T-helper 1 cell treated with Interleukin-12 subunit alpha and Interleukin-12 subunit beta and Interleukin-4 antibody, amounts not matched to agents 30 μg/mL and 1 μg/mL, for 36 hours (primary cell): ENCODE results near the gene TM4SF18.

Experiments used
- H3K27ac Mint-ChIP-seq: one replicate; pipeline ENCODE4 v1.8.0; 2021; ENCODE audit warnings: mild to moderate bottlenecking, mixed read lengths
- H3K27me3 Mint-ChIP-seq: one replicate; pipeline ENCODE4 v1.8.0; 2021; ENCODE audit warnings: low read depth, mixed read lengths
- H3K36me3 Mint-ChIP-seq: one replicate; pipeline ENCODE4 v1.8.0; 2021; ENCODE audit warnings: low read depth, mixed read lengths
- H3K4me1 Mint-ChIP-seq: one replicate; pipeline ENCODE4 v1.8.0; 2021; ENCODE audit warnings: low read depth, mixed read lengths
- H3K4me3 Mint-ChIP-seq: one replicate; pipeline ENCODE4 v1.8.0; 2021; ENCODE audit warnings: mild to moderate bottlenecking, moderate library complexity, mixed read lengths
- H3K9me3 Mint-ChIP-seq: one replicate; pipeline ENCODE4 v1.8.0; 2021; ENCODE audit warnings: mixed read lengths

Gene TM4SF18

DNA sequence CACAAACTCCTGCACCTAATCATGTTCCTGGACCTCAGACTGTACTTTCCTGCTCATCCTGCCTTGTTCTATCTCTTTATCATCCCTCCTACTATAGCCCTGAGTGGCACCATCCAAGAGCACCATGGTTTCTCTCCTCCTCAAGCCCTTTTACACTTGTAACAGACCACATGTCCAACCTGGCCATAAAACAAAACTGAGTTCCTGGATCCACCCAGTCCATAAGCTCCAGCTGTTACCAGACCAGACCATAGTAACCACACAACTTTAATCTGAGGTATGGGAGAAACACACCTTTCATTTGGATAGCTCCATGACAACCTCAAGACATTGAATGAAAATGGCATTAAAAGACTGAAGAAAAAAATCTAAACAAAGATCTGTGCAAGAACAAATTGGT lies 9.1 kb downstream of the TM4SF18 start:
- Mint-ChIP-seq H3K27me3 (peaks cover 32% of the 10 kb centered on the region), H3K4me1 (no peaks in the 10 kb centered on the region), H3K9me3 (no peaks in the 10 kb centered on the region), H3K4me3 (no peak overlapping the region), H3K27ac (no peak overlapping the region), H3K36me3 (no peaks in the 10 kb centered on the region)

DNA sequence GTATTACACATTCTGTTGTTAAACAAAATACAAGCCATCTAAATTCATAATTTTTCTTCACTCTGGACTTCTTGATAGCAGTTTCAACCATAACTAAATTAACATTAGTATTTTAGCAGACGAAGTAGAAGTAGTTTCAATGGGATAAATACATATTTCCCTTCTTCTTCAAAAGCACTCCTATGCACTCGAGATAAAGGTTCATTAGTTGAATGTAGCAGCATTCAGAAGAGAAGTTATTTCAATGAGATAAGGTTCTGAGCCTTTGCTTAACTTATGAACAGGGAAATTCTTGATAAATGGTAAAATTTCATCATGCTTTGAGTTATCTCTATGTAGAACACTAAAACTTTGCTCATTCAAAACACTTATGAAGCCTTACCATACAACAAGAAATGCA lies 11.8 kb downstream of the TM4SF18 start:
- Mint-ChIP-seq H3K9me3 (no peaks in the 10 kb centered on the region), H3K4me1 (no peaks in the 10 kb centered on the region), H3K27ac (no peak overlapping the region), H3K4me3 (no peak overlapping the region), H3K36me3 (no peaks in the 10 kb centered on the region), H3K27me3 (peaks cover 35% of the 10 kb centered on the region)

DNA sequence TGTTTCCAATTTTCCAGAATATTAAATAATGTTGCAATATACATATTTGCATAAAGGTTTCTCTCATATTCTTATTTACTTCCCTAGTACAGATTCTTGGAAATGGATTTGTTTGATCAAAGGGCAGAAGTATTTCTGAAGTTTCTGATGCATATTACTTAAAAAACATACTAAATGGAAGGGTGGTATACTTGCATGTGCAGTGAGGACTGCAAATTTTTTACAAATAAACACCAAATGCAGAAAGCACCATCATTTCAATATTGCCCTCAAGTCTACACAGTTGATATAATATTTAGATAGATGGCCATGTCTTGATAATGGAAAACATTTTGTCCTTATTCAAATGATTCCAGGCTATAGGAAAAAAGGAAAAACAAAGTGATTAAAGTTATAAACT lies 12.3 kb downstream of the TM4SF18 start:
- H3K36me3 Mint-ChIP-seq, result no peaks in the 10 kb centered on the region
- no peak overlapping the region for H3K27ac Mint-ChIP-seq
- H3K4me3 Mint-ChIP-seq, result no peak overlapping the region

DNA sequence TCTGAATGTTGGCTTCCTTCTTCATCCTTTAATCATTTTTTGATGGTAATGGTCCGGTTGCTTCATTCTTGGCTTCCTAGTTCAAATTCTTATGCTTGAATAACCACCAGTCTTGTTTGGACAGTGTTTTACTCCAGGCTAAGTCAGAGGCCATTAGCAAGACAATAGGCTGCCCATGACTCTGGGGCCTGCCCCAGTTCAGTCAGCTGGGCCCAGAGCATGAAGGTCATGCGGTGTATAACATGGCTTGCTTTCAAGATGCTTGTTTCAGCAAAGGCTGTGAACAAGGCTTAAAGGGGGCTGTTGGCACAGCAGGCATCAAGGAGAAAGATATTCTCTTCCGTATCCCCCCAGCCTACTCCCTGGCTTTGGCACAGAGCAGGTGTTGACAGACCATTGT lies 13.7 kb downstream of the TM4SF18 start:
- Mint-ChIP-seq H3K27ac (no peak overlapping the region), H3K4me1 (no peaks in the 10 kb centered on the region), H3K9me3 (no peaks in the 10 kb centered on the region), H3K36me3 (no peaks in the 10 kb centered on the region), H3K4me3 (no peak overlapping the region), H3K27me3 (peaks cover 35% of the 10 kb centered on the region)

More for the DNA sequence above, 12.3 kb downstream of the TM4SF18 start:
- Mint-ChIP-seq H3K27me3 (peaks cover 34% of the 10 kb centered on the region), H3K4me1 (no peaks in the 10 kb centered on the region), H3K9me3 (no peaks in the 10 kb centered on the region)

DNA sequence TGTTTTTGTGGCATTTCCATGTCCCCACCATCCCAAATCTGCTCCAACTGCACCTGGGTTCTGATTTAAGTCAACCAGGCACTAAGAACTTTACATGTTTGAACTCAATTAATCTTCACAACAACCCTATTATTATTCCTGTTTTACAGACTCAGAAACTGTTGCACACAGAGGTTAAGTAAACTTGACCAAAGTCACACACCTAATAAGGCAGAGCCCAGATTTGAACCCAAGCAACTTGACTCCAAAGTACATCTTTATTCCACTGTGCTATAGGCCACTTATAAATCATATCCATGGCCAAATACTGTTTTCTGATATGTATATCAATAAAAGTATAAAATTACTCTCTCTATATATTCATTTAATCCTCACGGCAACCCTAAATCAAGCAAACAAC lies 16.4 kb downstream of the TM4SF18 start:
- H3K36me3 Mint-ChIP-seq, result no peaks in the 10 kb centered on the region
- H3K9me3 Mint-ChIP-seq, result no peaks in the 10 kb centered on the region
- no peak overlapping the region for H3K27ac Mint-ChIP-seq
- no peaks in the 10 kb centered on the region for H3K4me1 Mint-ChIP-seq
- H3K27me3 Mint-ChIP-seq, result peaks cover 43% of the 10 kb centered on the region
- no peak overlapping the region for H3K4me3 Mint-ChIP-seq

DNA sequence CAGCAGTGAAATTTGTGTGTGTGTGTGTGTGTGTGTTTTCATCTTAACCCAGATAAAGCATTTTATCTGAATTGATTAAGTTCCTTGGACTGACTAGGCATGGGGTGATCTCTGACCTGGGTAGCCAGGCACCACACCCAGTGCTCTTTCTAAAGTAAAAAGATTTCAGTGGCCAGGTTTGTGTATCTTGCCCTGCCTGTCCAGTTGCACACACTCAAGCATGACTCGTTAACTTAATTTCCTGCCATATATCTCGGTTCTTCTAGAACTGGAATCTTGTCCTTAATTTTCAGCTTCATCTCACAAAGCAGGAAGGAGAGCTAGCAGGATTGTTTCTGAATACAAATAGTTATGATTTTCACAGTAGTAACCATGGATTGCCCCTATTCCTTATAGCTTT lies 17.0 kb downstream of the TM4SF18 start:
- no peaks in the 10 kb centered on the region for H3K4me1 Mint-ChIP-seq
- H3K4me3 Mint-ChIP-seq, result no peak overlapping the region
- H3K27ac Mint-ChIP-seq, result no peak overlapping the region
- no peaks in the 10 kb centered on the region for H3K36me3 Mint-ChIP-seq
- H3K9me3 Mint-ChIP-seq, result no peaks in the 10 kb centered on the region
- peaks cover 38% of the 10 kb centered on the region for H3K27me3 Mint-ChIP-seq

DNA sequence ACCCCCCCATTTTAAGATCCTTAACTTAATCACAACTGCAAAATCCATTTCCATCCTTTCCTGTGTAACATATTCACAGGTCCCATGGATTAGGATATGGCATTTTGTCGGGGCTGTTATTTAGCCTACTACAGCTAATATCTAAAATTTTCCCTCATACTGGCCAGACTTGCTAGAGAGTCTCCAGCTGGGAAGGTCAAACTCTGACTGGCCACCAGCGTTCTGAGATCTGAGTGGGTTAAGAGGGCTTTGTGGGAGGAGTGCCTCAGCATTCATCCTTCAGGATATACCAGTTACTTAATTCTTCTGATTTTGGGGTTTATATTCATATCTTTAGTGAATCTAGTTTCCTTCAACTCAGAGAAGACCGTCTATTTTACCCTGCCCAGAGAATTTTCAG lies 17.7 kb downstream of the TM4SF18 start:
- peaks cover 39% of the 10 kb centered on the region for H3K27me3 Mint-ChIP-seq
- H3K27ac Mint-ChIP-seq, result no peak overlapping the region
- no peak overlapping the region for H3K4me3 Mint-ChIP-seq
- H3K9me3 Mint-ChIP-seq, result no peaks in the 10 kb centered on the region
- H3K4me1 Mint-ChIP-seq, result no peaks in the 10 kb centered on the region
- no peaks in the 10 kb centered on the region for H3K36me3 Mint-ChIP-seq

DNA sequence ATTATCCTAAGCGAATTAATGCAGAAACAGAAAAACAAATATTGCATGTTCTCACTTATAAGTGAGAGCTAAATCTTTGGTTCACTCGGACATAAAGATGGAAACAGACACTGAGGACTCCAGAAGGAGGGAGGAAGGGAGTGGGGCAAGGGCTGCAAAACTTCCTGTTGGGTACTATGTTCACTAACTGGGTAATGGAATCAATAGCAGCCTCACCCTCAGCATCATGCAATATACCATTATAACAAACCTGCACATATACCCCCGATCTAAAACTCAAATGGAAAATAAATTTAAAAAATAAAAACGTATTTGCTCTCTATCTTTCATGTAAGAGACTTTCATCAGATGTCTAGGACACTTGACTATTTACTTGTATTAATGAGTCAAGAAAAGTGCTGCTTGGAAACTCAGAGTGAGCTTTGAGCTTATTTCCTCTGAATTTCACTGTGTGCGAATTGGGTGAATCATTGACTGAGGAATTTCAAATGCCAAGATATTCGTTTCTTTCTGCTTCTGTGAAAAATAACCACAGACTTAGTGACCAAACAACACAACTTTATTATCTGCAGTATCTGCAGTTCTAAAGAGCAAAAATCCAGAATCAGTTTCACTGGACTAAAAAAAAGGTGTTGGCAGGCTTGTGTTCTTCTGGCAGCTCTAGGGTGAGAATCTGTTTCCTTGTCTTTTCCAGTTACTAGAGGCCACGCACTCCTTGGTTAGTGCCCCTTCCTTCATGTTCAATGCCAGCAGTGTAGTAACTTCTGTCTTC lies 18.4 kb downstream of the TM4SF18 start:
- Mint-ChIP-seq H3K9me3 (no peaks in the 10 kb centered on the region), H3K36me3 (no peaks in the 10 kb centered on the region), H3K27me3 (peaks cover 41% of the 10 kb centered on the region), H3K4me3 (no peak overlapping the region), H3K27ac (no peak overlapping the region), H3K4me1 (no peaks in the 10 kb centered on the region)

DNA sequence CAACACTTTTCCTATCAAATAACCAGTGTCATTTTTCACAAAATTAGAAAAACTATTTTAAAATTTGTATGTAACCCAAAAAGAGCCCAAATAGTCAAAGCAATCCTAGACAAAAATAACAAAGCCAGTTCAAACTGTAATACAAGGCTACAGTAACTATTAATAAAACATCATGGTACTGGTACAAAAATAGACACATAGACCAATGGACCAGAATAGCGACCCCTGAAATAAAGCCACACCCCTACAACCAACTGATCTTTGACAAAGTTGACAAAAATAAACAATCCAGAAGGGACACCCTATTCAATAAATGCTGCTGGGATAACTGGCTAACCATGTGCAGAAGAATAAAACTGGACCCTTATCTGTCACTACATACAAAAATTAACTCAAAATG lies 19.9 kb downstream of the TM4SF18 start:
- Mint-ChIP-seq H3K36me3 (no peaks in the 10 kb centered on the region), H3K4me3 (no peak overlapping the region), H3K4me1 (no peaks in the 10 kb centered on the region), H3K27ac (no peak overlapping the region), H3K9me3 (no peaks in the 10 kb centered on the region), H3K27me3 (peaks cover 42% of the 10 kb centered on the region)

DNA sequence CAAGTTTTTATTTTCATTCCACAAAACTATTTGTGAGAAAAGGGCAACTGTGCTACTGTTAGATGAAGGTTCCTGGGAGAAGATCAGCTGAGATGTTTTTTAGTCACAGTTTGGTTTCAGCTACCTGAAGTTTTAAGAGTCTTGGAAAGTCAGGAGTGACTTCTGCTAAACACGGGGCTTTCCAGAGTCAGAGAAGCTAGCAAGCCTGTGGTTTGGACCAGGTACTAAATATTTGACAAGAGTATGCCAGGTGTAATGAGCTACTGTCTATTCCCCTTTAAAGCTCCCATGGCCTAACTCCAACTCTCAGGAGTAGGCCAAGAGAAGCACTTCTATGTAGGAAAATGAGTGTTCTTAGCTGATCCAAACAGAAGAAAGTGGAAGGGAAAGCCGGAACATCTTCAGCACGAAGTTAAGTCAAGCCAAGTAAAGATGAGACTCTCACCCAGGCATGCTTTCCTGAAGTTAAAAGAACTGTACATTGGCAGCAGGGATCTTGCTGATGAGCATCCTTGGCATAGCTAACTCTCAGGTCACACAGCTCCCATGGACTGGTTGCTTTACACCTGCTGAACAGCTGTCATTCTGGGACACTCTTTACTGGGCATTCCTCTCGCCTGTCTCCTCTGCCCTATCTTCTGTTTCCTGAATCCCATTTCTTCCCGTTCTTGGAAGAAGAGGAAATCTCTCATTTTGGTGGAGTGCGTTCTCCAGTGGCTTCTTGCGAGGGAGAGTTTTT lies 22.5 kb downstream of the TM4SF18 start:
- Mint-ChIP-seq H3K27me3 (peaks cover 25% of the 10 kb centered on the region), H3K4me1 (no peaks in the 10 kb centered on the region), H3K4me3 (no peak overlapping the region), H3K9me3 (no peaks in the 10 kb centered on the region), H3K27ac (no peak overlapping the region), H3K36me3 (no peaks in the 10 kb centered on the region)

DNA sequence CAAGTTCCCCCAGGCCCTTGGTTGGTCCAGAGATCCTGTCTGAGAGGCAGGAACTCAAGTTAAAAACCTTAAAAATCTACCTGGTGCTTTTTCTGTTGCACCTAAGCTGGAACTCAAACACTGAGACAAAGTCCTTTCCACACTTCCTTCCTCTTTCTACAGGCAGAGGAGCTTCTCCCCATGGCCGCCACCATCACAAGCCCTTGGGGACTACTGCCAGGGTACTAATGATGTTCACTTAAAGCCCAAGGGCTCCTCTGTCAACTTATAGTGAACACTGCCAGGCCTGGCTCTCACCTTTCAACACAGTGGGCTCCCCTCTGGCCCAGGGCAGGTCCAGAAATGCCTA lies 26.0 kb downstream of the TM4SF18 start:
- H3K9me3 Mint-ChIP-seq, result no peaks in the 10 kb centered on the region
- no peak overlapping the region for H3K4me3 Mint-ChIP-seq
- H3K27ac Mint-ChIP-seq, result no peak overlapping the region
- no peaks in the 10 kb centered on the region for H3K4me1 Mint-ChIP-seq
- H3K27me3 Mint-ChIP-seq, result peaks cover 43% of the 10 kb centered on the region
- no peaks in the 10 kb centered on the region for H3K36me3 Mint-ChIP-seq

DNA sequence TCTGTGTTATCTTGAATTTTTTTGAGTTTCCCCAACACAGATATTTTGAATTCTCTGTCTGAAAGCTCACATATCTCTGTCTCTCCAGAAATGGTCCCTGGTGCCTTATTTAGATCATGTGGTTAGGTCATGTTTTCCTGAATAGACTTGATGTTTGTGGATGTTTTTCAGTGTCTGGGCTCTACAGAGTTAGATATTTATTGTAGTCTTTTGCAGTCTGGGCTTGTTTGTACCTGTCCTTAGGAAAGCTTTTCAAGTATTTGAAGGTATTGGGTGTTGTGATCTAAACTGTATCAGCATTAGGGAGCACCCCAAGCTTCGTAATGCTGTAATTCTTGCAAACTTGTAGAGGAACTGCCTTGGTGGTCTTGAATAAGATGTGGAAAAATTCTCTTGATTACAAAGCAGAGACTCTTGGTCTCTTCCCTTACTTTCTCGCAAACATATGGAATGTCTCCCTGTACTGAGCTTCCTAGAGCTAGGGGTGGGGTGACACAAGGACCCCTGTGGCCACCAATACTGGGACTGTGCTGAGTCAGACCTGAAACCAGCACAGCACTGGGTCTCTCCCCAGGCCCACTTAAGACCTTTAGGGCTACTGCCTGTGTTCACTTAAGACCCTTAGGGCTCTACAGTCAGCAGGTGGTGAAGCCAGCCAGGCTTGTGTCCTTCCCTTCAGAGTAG lies 26.5 kb downstream of the TM4SF18 start:
- H3K4me1 Mint-ChIP-seq, result no peaks in the 10 kb centered on the region
- no peak overlapping the region for H3K4me3 Mint-ChIP-seq
- H3K9me3 Mint-ChIP-seq, result no peaks in the 10 kb centered on the region
- peaks cover 44% of the 10 kb centered on the region for H3K27me3 Mint-ChIP-seq
- no peaks in the 10 kb centered on the region for H3K36me3 Mint-ChIP-seq
- no peak overlapping the region for H3K27ac Mint-ChIP-seq

DNA sequence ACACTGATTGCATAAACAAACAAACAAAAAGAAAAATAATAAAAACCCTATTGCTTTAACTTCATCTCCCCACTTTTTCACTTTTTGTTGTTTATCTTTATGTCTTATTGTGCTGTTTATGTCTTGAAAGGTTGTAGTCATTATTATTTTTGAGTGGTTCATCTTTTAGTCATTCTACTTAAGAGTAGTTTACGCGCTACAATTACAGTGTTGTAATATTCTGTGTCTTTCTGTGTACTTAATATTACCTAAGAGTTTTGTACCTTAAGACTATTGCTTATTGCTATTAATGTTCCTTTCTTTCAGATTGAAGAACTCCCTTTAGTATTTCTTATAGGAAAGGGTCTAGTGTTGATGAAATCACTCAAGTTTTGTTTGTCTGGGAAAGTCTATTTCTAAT lies 28.1 kb downstream of the TM4SF18 start:
- Mint-ChIP-seq H3K27me3 (peaks cover 50% of the 10 kb centered on the region), H3K27ac (no peak overlapping the region), H3K36me3 (no peaks in the 10 kb centered on the region), H3K4me1 (no peaks in the 10 kb centered on the region), H3K9me3 (no peaks in the 10 kb centered on the region), H3K4me3 (no peak overlapping the region)

DNA sequence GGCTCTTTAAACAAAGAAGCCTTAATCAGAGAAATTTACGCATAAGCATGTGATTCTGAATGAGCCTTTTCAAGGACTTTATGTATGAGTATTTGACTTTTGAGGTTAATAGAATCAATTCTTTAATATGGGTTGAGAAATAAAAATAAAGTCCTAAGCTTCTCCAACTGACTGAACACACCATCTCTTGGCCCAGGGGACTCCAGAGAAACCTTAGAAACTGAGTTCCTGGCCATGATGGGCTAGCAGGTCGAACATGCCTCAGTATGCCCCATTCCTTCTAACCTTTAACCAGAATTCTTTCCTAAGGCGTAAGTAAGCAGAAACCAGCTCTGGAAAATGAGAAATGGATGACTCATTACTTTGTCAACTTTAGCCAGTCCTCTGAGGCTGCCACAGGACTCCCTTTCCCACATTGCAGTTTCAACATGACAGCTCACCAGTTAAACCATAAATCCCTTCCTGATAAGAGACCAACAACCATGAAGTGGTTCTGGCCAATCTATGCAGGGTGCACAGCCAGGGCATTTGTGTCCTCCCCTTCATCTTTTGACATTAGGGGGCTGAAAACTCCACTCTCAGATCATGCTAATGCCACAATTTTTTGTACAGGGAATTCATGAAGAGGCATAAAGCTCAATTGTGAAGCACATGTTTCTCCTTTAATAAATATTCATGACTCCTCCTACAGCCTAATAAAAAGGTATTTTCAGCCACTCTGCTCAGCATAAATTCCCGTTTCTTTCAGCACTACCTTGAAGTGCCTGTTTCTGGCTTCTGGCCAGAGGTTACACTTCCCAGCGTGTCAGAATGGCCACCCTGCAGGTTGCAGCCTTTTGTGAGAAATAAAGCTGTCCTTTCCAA lies 33.3 kb downstream of the TM4SF18 start:
- Mint-ChIP-seq H3K27ac (no peak overlapping the region), H3K4me3 (no peak overlapping the region), H3K9me3 (no peaks in the 10 kb centered on the region), H3K27me3 (peaks cover 42% of the 10 kb centered on the region), H3K4me1 (no peaks in the 10 kb centered on the region), H3K36me3 (no peaks in the 10 kb centered on the region)
